Calu3 (cell line): ENCODE data around the gene CDC45. TPM values are rescaled to one million over a fixed set of nuclear protein-coding genes. Genes with fewer than 3 reads are reported as not detected.

Experiments used
- BruUV-seq: library from RNA; stranded (reverse); fragments of 400-500 nt; replicated peaks from 2 replicates; lab custom pipeline; 2021; lab: Mats Ljungman, UMichigan
- CTCF ChIA-PET: fragments of 300-600 bp; sonication (Branson Sonifier 250); formaldehyde crosslinking; loops from one replicate; lab custom pipeline; 2022; ENCODE audit warnings: antibody characterized with exemption; lab: Charles Lee
- DNase-seq: peaks from one replicate; pipeline ENCODE4 v3.0.0; 2022
- H3K27ac Mint-ChIP-seq: one replicate; pipeline ENCODE4 v1.8.0; 2022; ENCODE audit warnings: mixed read lengths; ENCODE audit not compliant: unreplicated experiment
- H3K27me3 Mint-ChIP-seq: one replicate; pipeline ENCODE4 v1.8.0; 2022; ENCODE audit warnings: mixed read lengths; ENCODE audit not compliant: unreplicated experiment
- H3K36me3 Mint-ChIP-seq: one replicate; pipeline ENCODE4 v1.8.0; 2022; ENCODE audit warnings: mild to moderate bottlenecking, moderate library complexity, mixed read lengths; ENCODE audit not compliant: insufficient read depth, unreplicated experiment
- H3K4me1 Mint-ChIP-seq: one replicate; pipeline ENCODE4 v1.8.0; 2022; ENCODE audit warnings: mild to moderate bottlenecking, low read depth, mixed read lengths; ENCODE audit not compliant: unreplicated experiment
- H3K4me3 Mint-ChIP-seq: one replicate; pipeline ENCODE4 v1.8.0; 2022; ENCODE audit warnings: mild to moderate bottlenecking, low read depth, moderate library complexity, mixed read lengths; ENCODE audit not compliant: unreplicated experiment
- H3K9me3 Mint-ChIP-seq: one replicate; pipeline ENCODE4 v1.8.0; 2022; ENCODE audit warnings: low read depth, mixed read lengths; ENCODE audit not compliant: unreplicated experiment
- CTCF ChIP-seq: fragments of 200-600 bp; IDR thresholded peaks from one replicate; pipeline ENCODE4 v1.8.0; 2022; ENCODE audit warnings: antibody characterized with exemption; ENCODE audit not compliant: unreplicated experiment
- intact Hi-C: fragments of 100-400 bp; cut with micrococcal nuclease; formaldehyde crosslinking; loops from one replicate; pipeline ENCODE4 v1.10.0; 2022; ENCODE audit not compliant: unreplicated experiment
- total RNA-seq: library from RNA; stranded (reverse); gene quantifications from 2 replicates; pipeline ENCODE4 v1.2.3, GENCODE V29; 2022

Gene CDC45
- total RNA-seq, 1 experiment from 2014 or later: 45.0 TPM

GRCh38 chr22:19555651-19556050, 75.9 kb downstream of the CDC45 start:
- no peak overlapping the region for H3K27ac Mint-ChIP-seq
- H3K4me1 Mint-ChIP-seq: no peaks in the 10 kb centered on the region
- H3K36me3 Mint-ChIP-seq: no peaks in the 10 kb centered on the region
- no TSS peak for BruUV-seq
- DNase-seq: no peak
- no peak overlapping the region for H3K4me3 Mint-ChIP-seq
- no peaks in the 10 kb centered on the region for H3K9me3 Mint-ChIP-seq
- H3K27me3 Mint-ChIP-seq: peaks cover 38% of the 10 kb centered on the region
- intact Hi-C loops: no loop called here
- TF ChIP-seq CTCF: no peak
- CTCF ChIA-PET: no interaction called here

GRCh38 chr22:19556963-19557545, 77.3 kb downstream of the CDC45 start:
- peaks cover 38% of the 10 kb centered on the region for H3K27me3 Mint-ChIP-seq
- DNase-seq: no peak
- H3K4me3 Mint-ChIP-seq: no peak overlapping the region
- no peak for TF ChIP-seq CTCF
- H3K9me3 Mint-ChIP-seq: no peaks in the 10 kb centered on the region
- H3K27ac Mint-ChIP-seq: no peak overlapping the region
- no peaks in the 10 kb centered on the region for H3K36me3 Mint-ChIP-seq
- CTCF ChIA-PET: no interaction called here
- H3K4me1 Mint-ChIP-seq: no peaks in the 10 kb centered on the region
- intact Hi-C loops: no loop called here
- BruUV-seq: no TSS peak

- CTCF ChIA-PET: interaction anchor here (0.7 kb wide), 1 partner anchor 138 kb away, joined by 3 read pairs; no protein-coding TSS in a partner anchor
- no TSS peak for BruUV-seq
- intact Hi-C loops: no loop called here
- Mint-ChIP-seq H3K36me3 (no peaks in the 10 kb centered on the region), H3K27me3 (peaks cover 47% of the 10 kb centered on the region), H3K4me1 (no peaks in the 10 kb centered on the region), H3K27ac (no peak overlapping the region), H3K4me3 (no peak overlapping the region), H3K9me3 (no peaks in the 10 kb centered on the region)
- no peak for TF ChIP-seq CTCF
- no peak for DNase-seq
These were observed 79.6 kb downstream of the CDC45 start for GRCh38 chr22:19559324-19559811.

- intact Hi-C loops: no loop called here
- H3K27ac Mint-ChIP-seq: no peak overlapping the region
- CTCF ChIA-PET: interaction anchor here (0.6 to 0.7 kb wide), 2 partner anchors 56 to 138 kb away, joined by 3 read pairs; no protein-coding TSS in a partner anchor
These were observed 80.2 kb downstream of the CDC45 start for GRCh38 chr22:19559956-19560355.

More at GRCh38 chr22:19559956-19560355, 80.2 kb downstream of the CDC45 start:
- H3K9me3 Mint-ChIP-seq: no peaks in the 10 kb centered on the region
- BruUV-seq: no TSS peak
- no peak overlapping the region for H3K4me3 Mint-ChIP-seq
- H3K4me1 Mint-ChIP-seq: no peaks in the 10 kb centered on the region
- H3K27me3 Mint-ChIP-seq: peaks cover 47% of the 10 kb centered on the region
- H3K36me3 Mint-ChIP-seq: no peaks in the 10 kb centered on the region
- no peak for DNase-seq
- no peak for TF ChIP-seq CTCF
